ENCODE results near the gene ABHD2. TPM values are rescaled to one million over a fixed set of nuclear protein-coding genes. Genes with fewer than 3 reads are reported as not detected.
A peak's percentile ranks its signal among the peaks of the same experiment; 100 is the strongest.

ABHD2 gene
- total RNA-seq, 6 donors from 2014 or later: 84.1 to 230 (median 174) TPM

DNA sequence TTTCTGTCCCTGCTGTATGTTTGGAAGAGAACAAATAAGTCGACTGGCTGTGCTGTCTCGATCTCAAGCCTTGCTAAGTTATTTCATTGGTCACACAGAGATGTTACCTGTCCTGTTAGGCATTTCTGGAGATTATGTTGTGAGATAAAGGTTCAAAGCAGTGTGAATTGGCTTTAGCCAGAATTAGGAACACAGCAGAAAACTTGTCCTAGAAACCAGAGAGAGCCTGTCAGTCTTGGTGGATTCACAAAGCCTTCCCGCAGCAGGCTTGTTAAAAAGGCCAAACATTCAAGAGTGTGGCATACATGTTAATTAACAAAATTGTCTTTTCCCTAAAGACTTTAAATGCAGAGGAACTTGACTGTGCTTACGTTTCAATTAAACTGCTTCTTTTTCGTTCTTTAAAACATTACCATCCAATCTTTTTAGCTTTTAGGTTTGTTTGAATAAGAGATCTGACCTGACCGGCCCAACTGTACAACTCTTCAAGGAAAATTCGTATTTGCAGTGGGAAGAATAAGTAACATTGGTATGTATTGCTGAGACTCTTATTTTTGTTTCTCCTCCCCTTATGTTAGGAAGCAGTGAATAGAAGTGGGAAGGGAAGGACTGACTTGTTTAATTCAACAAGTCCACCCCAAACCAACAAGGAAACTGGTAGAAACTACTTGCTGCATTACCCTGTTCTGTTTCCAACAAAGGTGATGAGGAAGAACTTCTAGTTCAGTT is 25.2 kb downstream of the ABHD2 start:
- Histone ChIP-seq H3K36me3 (peaks cover 6 to 35% (median 15%) of the 10 kb centered on the region in 4 donors), H3K4me3 (no peak overlapping the region), H3K4me1 (peaks cover 30 to 67% (median 49%) of the 10 kb centered on the region in 4 donors), H3K27me3 (no peaks in the 10 kb centered on the region), H3K27ac (peak overlapping the region; percentile 50 to 76 (median 66)), H3K9me3 (no peaks in the 10 kb centered on the region)
- WGBS, 2 donors: 55 to 66% methylated on average over 7 of the region's 7 CpGs
- ATAC-seq (ENCODE audit: low FRiP score in 2 of 2) (no peak), DNase-seq (no peak)
- TF ChIP-seq EP300 (IDR thresholded peaks at IDR 0.05) (no peak), POLR2A (IDR thresholded peaks at IDR 0.05) (peak in 1 of 4 donors; percentile 6)
- TF ChIP-seq, protein P1, sequence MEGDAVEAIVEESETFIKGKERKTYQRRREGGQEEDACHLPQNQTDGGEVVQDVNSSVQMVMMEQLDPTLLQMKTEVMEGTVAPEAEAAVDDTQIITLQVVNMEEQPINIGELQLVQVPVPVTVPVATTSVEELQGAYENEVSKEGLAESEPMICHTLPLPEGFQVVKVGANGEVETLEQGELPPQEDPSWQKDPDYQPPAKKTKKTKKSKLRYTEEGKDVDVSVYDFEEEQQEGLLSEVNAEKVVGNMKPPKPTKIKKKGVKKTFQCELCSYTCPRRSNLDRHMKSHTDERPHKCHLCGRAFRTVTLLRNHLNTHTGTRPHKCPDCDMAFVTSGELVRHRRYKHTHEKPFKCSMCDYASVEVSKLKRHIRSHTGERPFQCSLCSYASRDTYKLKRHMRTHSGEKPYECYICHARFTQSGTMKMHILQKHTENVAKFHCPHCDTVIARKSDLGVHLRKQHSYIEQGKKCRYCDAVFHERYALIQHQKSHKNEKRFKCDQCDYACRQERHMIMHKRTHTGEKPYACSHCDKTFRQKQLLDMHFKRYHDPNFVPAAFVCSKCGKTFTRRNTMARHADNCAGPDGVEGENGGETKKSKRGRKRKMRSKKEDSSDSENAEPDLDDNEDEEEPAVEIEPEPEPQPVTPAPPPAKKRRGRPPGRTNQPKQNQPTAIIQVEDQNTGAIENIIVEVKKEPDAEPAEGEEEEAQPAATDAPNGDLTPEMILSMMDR (IDR thresholded peaks at IDR 0.05): no peak

DNA sequence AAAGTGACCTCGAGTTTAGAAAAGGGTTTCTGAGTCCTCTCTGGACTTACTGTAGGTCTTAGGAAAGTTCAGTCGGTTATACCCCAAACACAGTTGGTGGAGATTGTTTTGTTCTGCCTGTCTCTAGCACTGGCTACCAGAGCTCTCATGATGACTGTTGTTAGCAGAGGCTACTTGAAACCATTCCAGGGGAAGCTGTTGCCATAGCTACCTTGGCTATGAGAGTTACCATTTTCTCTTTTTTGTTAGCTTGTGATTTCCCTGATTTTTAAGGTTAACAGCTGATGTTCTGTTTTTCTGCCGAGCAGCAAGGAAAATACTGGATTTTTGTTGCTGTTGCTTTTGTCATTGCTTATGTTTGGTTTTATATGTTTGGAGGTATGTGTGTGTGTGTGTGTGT is 26.7 kb downstream of the ABHD2 start:
- H3K4me1 ChIP-seq: peaks cover 44 to 69% (median 57%) of the 10 kb centered on the region in 4 donors
- peak overlapping the region; percentile 50 to 76 (median 66) for H3K27ac ChIP-seq
- peaks cover 6 to 47% (median 15%) of the 10 kb centered on the region in 4 donors for H3K36me3 ChIP-seq
- no peak for DNase-seq
- no peaks in the 10 kb centered on the region for H3K9me3 ChIP-seq
- whole genome bisulfite sequencing, 2 donors: 57 to 63% methylated on average over 3 of the region's 3 CpGs
- TF ChIP-seq, protein P1 (IDR thresholded peaks at IDR 0.05): no peak
- TF ChIP-seq POLR2A (IDR thresholded peaks at IDR 0.05): no peak
- TF ChIP-seq POLR2AphosphoS5 (IDR thresholded peaks at IDR 0.05): no peak
- TF ChIP-seq EP300 (IDR thresholded peaks at IDR 0.05): no peak
- no peak overlapping the region for H3K4me3 ChIP-seq
- peak in 1 of 2 donors; percentile 29 for ATAC-seq (ENCODE audit: low FRiP score in 2 of 2)
- H3K27me3 ChIP-seq: no peaks in the 10 kb centered on the region

DNA sequence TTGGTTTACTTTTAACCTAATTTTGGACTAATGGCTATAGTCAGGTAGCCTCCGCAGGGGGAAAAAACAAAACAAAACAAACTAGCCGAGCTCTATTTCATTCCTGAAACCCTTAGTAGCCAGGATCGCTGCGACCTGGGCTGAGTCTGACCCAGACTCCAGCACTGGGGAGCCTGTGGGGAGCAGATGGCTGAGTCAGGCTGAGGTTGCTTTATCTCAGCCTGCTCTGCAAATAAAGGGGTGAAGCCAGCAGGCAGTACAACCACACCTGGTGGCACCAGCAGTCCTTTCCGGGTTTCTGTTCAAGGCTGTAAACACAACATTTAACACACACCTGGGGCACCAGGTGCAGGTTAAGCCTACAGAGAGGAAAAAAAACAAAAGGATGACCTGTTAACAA is 27.3 kb downstream of the ABHD2 start:
- peak in 1 of 2 donors; percentile 74 for DNase-seq
- Histone ChIP-seq H3K9me3 (no peaks in the 10 kb centered on the region), H3K27ac (peak overlapping the region; percentile 39 to 76 (median 62)), H3K36me3 (peaks cover 6 to 48% (median 15%) of the 10 kb centered on the region in 4 donors), H3K27me3 (no peaks in the 10 kb centered on the region), H3K4me3 (no peak overlapping the region), H3K4me1 (peaks cover 44 to 72% (median 59%) of the 10 kb centered on the region in 4 donors)
- WGBS, 2 donors: 73 to 74% methylated on average over 5 of the region's 5 CpGs
- TF ChIP-seq POLR2A (IDR thresholded peaks at IDR 0.05) (peak in 1 of 4 donors; percentile 13), EP300 (IDR thresholded peaks at IDR 0.05) (no peak), POLR2AphosphoS5 (IDR thresholded peaks at IDR 0.05) (peak in 1 of 2 donors; percentile 7)
- TF ChIP-seq, protein P1 (IDR thresholded peaks at IDR 0.05): no peak
- peak in 1 of 2 donors; percentile 64 for ATAC-seq (ENCODE audit: low FRiP score in 2 of 2)

DNA sequence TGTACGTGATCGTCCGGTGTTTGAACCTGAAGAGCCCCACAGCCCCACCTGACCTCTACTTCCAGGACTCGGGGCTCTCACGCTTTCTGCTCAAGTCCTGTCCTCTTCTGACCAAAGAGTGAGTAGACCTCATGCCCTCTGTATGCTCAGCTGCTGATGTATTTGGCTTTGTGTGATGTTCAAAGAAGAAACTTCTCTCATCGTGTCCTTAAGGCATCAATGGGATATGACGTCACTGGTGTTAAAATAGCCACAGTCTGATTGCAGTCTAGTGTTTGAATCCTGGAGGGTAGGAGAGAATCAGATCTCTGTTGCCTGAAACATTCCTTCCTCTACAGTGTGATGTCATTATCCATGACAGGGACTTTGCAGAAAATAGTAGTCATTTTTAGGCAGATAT is 28.1 kb downstream of the ABHD2 start:
- Histone ChIP-seq H3K36me3 (peaks cover 6 to 57% (median 15%) of the 10 kb centered on the region in 4 donors), H3K9me3 (no peaks in the 10 kb centered on the region), H3K27me3 (no peaks in the 10 kb centered on the region), H3K4me1 (peaks cover 46 to 79% (median 60%) of the 10 kb centered on the region in 4 donors), H3K27ac (peak overlapping the region; percentile 37 to 76 (median 57)), H3K4me3 (no peak overlapping the region)
- 74 to 78% methylated on average over 7 of the region's 7 CpGs for WGBS, 2 donors
- ATAC-seq (ENCODE audit: low FRiP score in 2 of 2) (peak in 1 of 2 donors; percentile 12), DNase-seq (no peak)
- TF ChIP-seq POLR2AphosphoS5 (IDR thresholded peaks at IDR 0.05) (no peak), EP300 (IDR thresholded peaks at IDR 0.05) (no peak), POLR2A (IDR thresholded peaks at IDR 0.05) (no peak)
- TF ChIP-seq, protein P1 (IDR thresholded peaks at IDR 0.05): no peak

All from upper lobe of left lung (tissue), 6 donors.